Endodermal cell (in vitro differentiated cells): ENCODE measurements around the gene STAP2. TPM values are rescaled to one million over a fixed set of nuclear protein-coding genes. Genes with fewer than 3 reads are reported as not detected.

Experiments used
- DNase-seq: peaks from one replicate; pipeline ENCODE4 v3.0.0-alpha.2; 2017
- H3K27ac ChIP-seq: 2 replicates; pipeline ENCODE4 v1.5.1; 2013; ENCODE audit warnings: mild to moderate bottlenecking, low read depth, low read length, moderate library complexity
- H3K27me3 ChIP-seq: 2 replicates; pipeline ENCODE4 v1.6.1; 2013; ENCODE audit warnings: mild to moderate bottlenecking, low read length, moderate library complexity; ENCODE audit not compliant: insufficient read depth, control insufficient read depth, poor library complexity, severe bottlenecking
- H3K36me3 ChIP-seq: 2 replicates; pipeline ENCODE4 v1.7.0; 2013; ENCODE audit warnings: mild to moderate bottlenecking, low read length, moderate library complexity; ENCODE audit not compliant: control insufficient read depth, insufficient read depth
- H3K4me1 ChIP-seq: one replicate; pipeline ENCODE4 v1.7.0; 2013; ENCODE audit warnings: low read length; ENCODE audit not compliant: control insufficient read depth, insufficient read depth
- H3K4me3 ChIP-seq: 2 replicates; pipeline ENCODE4 v1.5.1; 2013; ENCODE audit warnings: mild to moderate bottlenecking, low read length, moderate library complexity
- H3K9ac ChIP-seq: 2 replicates; pipeline ENCODE4 v1.6.1; 2013; ENCODE audit warnings: mild to moderate bottlenecking, low read length, moderate library complexity; ENCODE audit not compliant: poor library complexity, severe bottlenecking; ENCODE audit errors: extremely low read depth
- H3K9me3 ChIP-seq: 2 replicates; pipeline ENCODE4 v1.6.1; 2013; ENCODE audit warnings: mild to moderate bottlenecking, low read length, moderate library complexity; ENCODE audit not compliant: control insufficient read depth
- H3K27ac Mint-ChIP-seq: 2 replicates; pipeline ENCODE4 v1.8.0; 2020; ENCODE audit warnings: mixed read lengths
- H3K27me3 Mint-ChIP-seq: 2 replicates; pipeline ENCODE4 v1.8.0; 2021; ENCODE audit warnings: mild to moderate bottlenecking, mixed read lengths; ENCODE audit not compliant: insufficient read depth
- H3K36me3 Mint-ChIP-seq: 2 replicates; pipeline ENCODE4 v1.8.0; 2020; ENCODE audit warnings: low read depth, mixed read lengths
- H3K4me1 Mint-ChIP-seq: 2 replicates; pipeline ENCODE4 v1.8.0; 2020; ENCODE audit warnings: mixed read lengths
- H3K4me3 Mint-ChIP-seq: 2 replicates; pipeline ENCODE4 v1.8.0; 2020; ENCODE audit warnings: mild to moderate bottlenecking, moderate library complexity, mixed read lengths
- H3K9me3 Mint-ChIP-seq: 2 replicates; pipeline ENCODE4 v1.8.0; 2020; ENCODE audit warnings: mild to moderate bottlenecking, mixed read lengths
- CTCF ChIP-seq: fragments of 200-600 bp; sonication (generic); conservative IDR thresholded peaks from 2 replicates; pipeline ENCODE4 v1.5.0; 2021; ENCODE audit warnings: antibody characterized with exemption, mild to moderate bottlenecking
- WGBS, 2 experiments: methylation state at CpG; one replicate each; pipeline versions ENCODE4 v1.1.5 to v1.1.7; 2013; ENCODE audit warnings: missing lambda C conversion rate in 2 of 2, mixed read lengths in 1 of 2; ENCODE audit not compliant: insufficient coverage in 1 of 2, insufficient read length in 1 of 2; 5-methylcytosine and 5-hydroxymethylcytosine counted together
- total RNA-seq, 2 donors: library from RNA; stranded (reverse); fragmentation: NEBNext Ultra II Directional in 1 of 2; extraction: Animal tissue kit (Norgen Biotek cat#: 25700) in 1 of 2; gene quantifications; 2 replicates in 1 of 2; 3 replicates in 1 of 2; pipeline ENCODE4 v1.2.1, GENCODE V29; 2021

STAP2 gene
- total RNA-seq, 2 donors from 2014 or later = 12.7 to 13.3 TPM

DNA sequence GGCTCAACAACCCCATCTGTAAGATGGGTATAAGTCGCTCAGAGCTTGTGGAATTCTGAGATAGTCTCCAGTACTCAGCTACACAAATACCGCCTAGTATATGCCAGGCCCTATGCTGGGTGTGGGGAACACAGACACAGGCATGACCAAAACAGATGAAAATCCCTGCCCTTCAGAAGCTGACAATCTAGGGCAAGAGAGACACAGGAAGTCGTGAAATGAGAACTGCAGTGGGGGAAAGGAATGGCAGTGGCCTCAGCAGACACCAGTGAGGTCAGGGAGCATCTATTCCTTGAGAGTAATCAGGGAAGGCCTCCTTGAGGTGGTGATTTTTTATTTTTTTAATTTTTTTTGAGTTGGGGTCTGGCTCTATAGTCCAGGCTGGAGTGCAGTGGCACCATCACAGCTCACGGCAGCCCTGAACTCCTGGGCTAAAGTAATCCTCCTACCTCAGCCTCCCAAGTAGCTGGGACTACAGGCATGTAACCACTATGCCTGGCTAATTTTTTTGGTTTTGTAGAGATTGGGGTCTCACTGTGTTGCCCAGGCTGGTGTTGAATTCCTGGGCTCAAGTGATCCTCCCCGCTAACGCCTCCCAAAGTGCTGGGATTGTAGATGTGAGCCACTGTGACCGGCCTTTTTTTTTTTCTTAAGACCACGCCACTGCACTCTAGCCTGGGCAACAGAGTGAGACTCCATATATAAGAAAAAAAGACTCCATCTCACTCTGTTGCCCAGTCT, 39.6 kb downstream of the STAP2 start:
- H3K36me3 ChIP-seq = no peaks in the 10 kb centered on the region
- no peaks in the 10 kb centered on the region for H3K27me3 ChIP-seq
- peaks cover 3% of the 10 kb centered on the region for H3K27me3 Mint-ChIP-seq
- WGBS, 2 experiments = 89 to 91% methylated on average over 6 to 8 of the region's 8 CpGs
- no peak for DNase-seq
- no peaks in the 10 kb centered on the region for H3K9me3 Mint-ChIP-seq
- no peak overlapping the region for H3K27ac ChIP-seq
- H3K4me1 ChIP-seq = no peaks in the 10 kb centered on the region
- no peak overlapping the region for H3K4me3 ChIP-seq
- no peak overlapping the region for H3K27ac Mint-ChIP-seq
- peaks cover 6% of the 10 kb centered on the region for H3K4me1 Mint-ChIP-seq
- no peak for TF ChIP-seq CTCF
- no peak overlapping the region for H3K9ac ChIP-seq
- H3K36me3 Mint-ChIP-seq = no peaks in the 10 kb centered on the region
- H3K9me3 ChIP-seq = no peaks in the 10 kb centered on the region
- H3K4me3 Mint-ChIP-seq = no peak overlapping the region

- Histone ChIP-seq H3K4me3 (no peak overlapping the region), H3K9ac (no peak overlapping the region), H3K36me3 (no peaks in the 10 kb centered on the region), H3K9me3 (no peaks in the 10 kb centered on the region), H3K4me1 (no peaks in the 10 kb centered on the region), H3K27me3 (no peaks in the 10 kb centered on the region), H3K27ac (no peak overlapping the region)
- Mint-ChIP-seq H3K36me3 (no peaks in the 10 kb centered on the region), H3K27ac (no peak overlapping the region), H3K4me1 (peaks cover 6% of the 10 kb centered on the region), H3K9me3 (no peaks in the 10 kb centered on the region), H3K27me3 (peaks cover 3% of the 10 kb centered on the region), H3K4me3 (no peak overlapping the region)
- peak; percentile 72 for DNase-seq
- WGBS, 2 experiments = 86 to 87% methylated on average over 15 to 27 of the region's 27 CpGs
- peak; percentile 28 for TF ChIP-seq CTCF
Observed at GRCh38 chr19:4297901-4298809, 40.5 kb downstream of the STAP2 start.

GRCh38 chr19:4295972-4296771, 42.5 kb downstream of the STAP2 start:
- Mint-ChIP-seq H3K36me3 (no peaks in the 10 kb centered on the region), H3K4me3 (no peak overlapping the region), H3K4me1 (no peaks in the 10 kb centered on the region), H3K27ac (no peak overlapping the region), H3K27me3 (peaks cover 3% of the 10 kb centered on the region), H3K9me3 (no peaks in the 10 kb centered on the region)
- H3K4me1 ChIP-seq = no peaks in the 10 kb centered on the region
- H3K9me3 ChIP-seq = no peaks in the 10 kb centered on the region
- no peaks in the 10 kb centered on the region for H3K36me3 ChIP-seq
- no peak for TF ChIP-seq CTCF
- 77 to 95% methylated on average over 7 to 9 of the region's 14 CpGs for WGBS, 2 experiments
- DNase-seq = peak; percentile 59
- H3K9ac ChIP-seq = no peak overlapping the region
- H3K27ac ChIP-seq = no peak overlapping the region
- no peaks in the 10 kb centered on the region for H3K27me3 ChIP-seq
- H3K4me3 ChIP-seq = no peak overlapping the region
